NCI-H69 (cell line): ENCODE measurements around the gene CYLD.

Experiments used
- DNase-seq: peaks from one replicate; lab custom pipeline; 2025; lab: John Stamatoyannopoulos, UW

The CYLD gene

GRCh38 chr16:50818380-50818779 lies 76.5 kb downstream of the CYLD start:
- no peak for DNase-seq

- DNase-seq: no peak
These were observed 77.8 kb downstream of the CYLD start for GRCh38 chr16:50819706-50820105.

GRCh38 chr16:50820225-50820624 lies 78.3 kb downstream of the CYLD start:
- no peak for DNase-seq

- no peak for DNase-seq
These were observed 79.7 kb downstream of the CYLD start for GRCh38 chr16:50821586-50821985.

- DNase-seq: no peak
These were observed 80.8 kb downstream of the CYLD start for GRCh38 chr16:50822671-50823070.

GRCh38 chr16:50826797-50827316 lies 85.0 kb downstream of the CYLD start:
- DNase-seq: no peak

- no peak for DNase-seq
These were observed 86.3 kb downstream of the CYLD start for GRCh38 chr16:50828164-50828702.

- no peak for DNase-seq
These were observed 88.8 kb downstream of the CYLD start for GRCh38 chr16:50830698-50831097.

GRCh38 chr16:50831751-50832150 lies 89.9 kb downstream of the CYLD start:
- no peak for DNase-seq

GRCh38 chr16:50833929-50834328 lies 92.0 kb downstream of the CYLD start:
- no peak for DNase-seq

- no peak for DNase-seq
These were observed 92.8 kb downstream of the CYLD start for GRCh38 chr16:50834701-50835100.

- no peak for DNase-seq
These were observed 93.6 kb downstream of the CYLD start for GRCh38 chr16:50835358-50836060.

- peak; percentile 15 for DNase-seq
These were observed 94.3 kb downstream of the CYLD start for GRCh38 chr16:50836121-50836621.

GRCh38 chr16:50837324-50837723 lies 95.4 kb downstream of the CYLD start:
- no peak for DNase-seq

- DNase-seq: no peak
These were observed 96.3 kb downstream of the CYLD start for GRCh38 chr16:50838165-50838564.

- DNase-seq: no peak
These were observed 97.0 kb downstream of the CYLD start for GRCh38 chr16:50838885-50839284.

GRCh38 chr16:50839356-50839755 lies 97.5 kb downstream of the CYLD start:
- DNase-seq: no peak

GRCh38 chr16:50839920-50840729 lies 98.2 kb downstream of the CYLD start:
- no peak for DNase-seq

- DNase-seq: peak; percentile 6
These were observed 99.4 kb downstream of the CYLD start for GRCh38 chr16:50841081-50841886.

GRCh38 chr16:50842013-50842505 lies 100.2 kb downstream of the CYLD start:
- no peak for DNase-seq

- no peak for DNase-seq
These were observed 100.7 kb downstream of the CYLD start for GRCh38 chr16:50842589-50842988.

- DNase-seq: no peak
These were observed 103.0 kb downstream of the CYLD start for GRCh38 chr16:50844840-50845239.
